ENCODE results near the gene ERCC1.

The ERCC1 gene

GRCh38 chr19:45423589-45424190, at the start of gene ERCC1:
Gene ERCC1, minus strand, starts transcription at chr19:45423917. Its CDS starts 543 bp downstream, at chr19:45423374.
- Histone ChIP-seq H3K27me3 (ENCODE audit: control insufficient read depth, insufficient read depth, low read length) (no peaks in the 10 kb centered on the region), H3K9me3 (ENCODE audit: control insufficient read depth, low read length) (no peaks in the 10 kb centered on the region), H3K4me2 (ENCODE audit: low read length) (peak within 1 kb of the TSS; percentile 99), H3K4me3 (ENCODE audit: low read depth, low read length) (peak within 1 kb of the TSS; percentile 74), H3K79me2 (no peaks in the 10 kb centered on the region), H3K36me3 (ENCODE audit: control insufficient read depth, insufficient read depth, low read length) (no peaks in the 10 kb centered on the region), H2AFZ (peak within 1 kb of the TSS; percentile 85), H3K4me1 (peaks cover 7% of the 10 kb centered on the region), H3K27ac (peak within 1 kb of the TSS; percentile 84), H3K9ac (no peak within 1 kb of the TSS)
- TF ChIP-seq, protein P1, sequence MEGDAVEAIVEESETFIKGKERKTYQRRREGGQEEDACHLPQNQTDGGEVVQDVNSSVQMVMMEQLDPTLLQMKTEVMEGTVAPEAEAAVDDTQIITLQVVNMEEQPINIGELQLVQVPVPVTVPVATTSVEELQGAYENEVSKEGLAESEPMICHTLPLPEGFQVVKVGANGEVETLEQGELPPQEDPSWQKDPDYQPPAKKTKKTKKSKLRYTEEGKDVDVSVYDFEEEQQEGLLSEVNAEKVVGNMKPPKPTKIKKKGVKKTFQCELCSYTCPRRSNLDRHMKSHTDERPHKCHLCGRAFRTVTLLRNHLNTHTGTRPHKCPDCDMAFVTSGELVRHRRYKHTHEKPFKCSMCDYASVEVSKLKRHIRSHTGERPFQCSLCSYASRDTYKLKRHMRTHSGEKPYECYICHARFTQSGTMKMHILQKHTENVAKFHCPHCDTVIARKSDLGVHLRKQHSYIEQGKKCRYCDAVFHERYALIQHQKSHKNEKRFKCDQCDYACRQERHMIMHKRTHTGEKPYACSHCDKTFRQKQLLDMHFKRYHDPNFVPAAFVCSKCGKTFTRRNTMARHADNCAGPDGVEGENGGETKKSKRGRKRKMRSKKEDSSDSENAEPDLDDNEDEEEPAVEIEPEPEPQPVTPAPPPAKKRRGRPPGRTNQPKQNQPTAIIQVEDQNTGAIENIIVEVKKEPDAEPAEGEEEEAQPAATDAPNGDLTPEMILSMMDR (IDR thresholded peaks at IDR 0.05), result no peak

- Histone ChIP-seq H3K79me2 (no peaks in the 10 kb centered on the region), H3K9me3 (ENCODE audit: control insufficient read depth, low read length) (no peaks in the 10 kb centered on the region), H3K27ac (no peak overlapping the region), H3K4me2 (ENCODE audit: low read length) (no peak overlapping the region), H3K4me1 (peaks cover 23% of the 10 kb centered on the region), H3K27me3 (ENCODE audit: control insufficient read depth, insufficient read depth, low read length) (no peaks in the 10 kb centered on the region), H3K9ac (no peak overlapping the region), H2AFZ (no peak overlapping the region), H3K36me3 (ENCODE audit: control insufficient read depth, insufficient read depth, low read length) (no peaks in the 10 kb centered on the region), H3K4me3 (ENCODE audit: low read depth, low read length) (no peak overlapping the region)
- TF ChIP-seq, protein P1 (IDR thresholded peaks at IDR 0.05), result no peak
Observed at GRCh38 chr19:45473367-45473681, 49.6 kb upstream of the ERCC1 start.

DNA sequence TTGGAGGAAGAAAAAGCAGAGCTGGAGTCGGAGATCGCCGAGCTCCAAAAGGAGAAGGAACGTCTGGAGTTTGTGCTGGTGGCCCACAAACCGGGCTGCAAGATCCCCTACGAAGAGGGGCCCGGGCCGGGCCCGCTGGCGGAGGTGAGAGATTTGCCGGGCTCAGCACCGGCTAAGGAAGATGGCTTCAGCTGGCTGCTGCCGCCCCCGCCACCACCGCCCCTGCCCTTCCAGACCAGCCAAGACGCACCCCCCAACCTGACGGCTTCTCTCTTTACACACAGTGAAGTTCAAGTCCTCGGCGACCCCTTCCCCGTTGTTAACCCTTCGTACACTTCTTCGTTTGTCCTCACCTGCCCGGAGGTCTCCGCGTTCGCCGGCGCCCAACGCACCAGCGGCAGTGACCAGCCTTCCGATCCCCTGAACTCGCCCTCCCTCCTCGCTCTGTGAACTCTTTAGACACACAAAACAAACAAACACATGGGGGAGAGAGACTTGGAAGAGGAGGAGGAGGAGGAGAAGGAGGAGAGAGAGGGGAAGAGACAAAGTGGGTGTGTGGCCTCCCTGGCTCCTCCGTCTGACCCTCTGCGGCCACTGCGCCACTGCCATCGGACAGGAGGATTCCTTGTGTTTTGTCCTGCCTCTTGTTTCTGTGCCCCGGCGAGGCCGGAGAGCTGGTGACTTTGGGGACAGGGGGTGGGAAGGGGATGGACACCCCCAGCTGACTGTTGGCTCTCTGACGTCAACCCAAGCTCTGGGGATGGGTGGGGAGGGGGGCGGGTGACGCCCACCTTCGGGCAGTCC, 49.0 kb upstream of the ERCC1 start:
- Histone ChIP-seq H3K27ac (peak overlapping the region; percentile 8), H3K4me3 (ENCODE audit: low read depth, low read length) (no peak overlapping the region), H2AFZ (peak overlapping the region; percentile 87), H3K27me3 (ENCODE audit: control insufficient read depth, insufficient read depth, low read length) (no peaks in the 10 kb centered on the region), H3K4me2 (ENCODE audit: low read length) (peak overlapping the region; percentile 47), H3K79me2 (no peaks in the 10 kb centered on the region), H3K9me3 (ENCODE audit: control insufficient read depth, low read length) (no peaks in the 10 kb centered on the region), H3K4me1 (peaks cover 24% of the 10 kb centered on the region), H3K9ac (no peak overlapping the region), H3K36me3 (ENCODE audit: control insufficient read depth, insufficient read depth, low read length) (no peaks in the 10 kb centered on the region)
- TF ChIP-seq, protein P1 (IDR thresholded peaks at IDR 0.05), result no peak

GRCh38 chr19:45471931-45472562, 48.3 kb upstream of the ERCC1 start:
- Histone ChIP-seq H3K79me2 (no peaks in the 10 kb centered on the region), H2AFZ (peak overlapping the region; percentile 87), H3K9me3 (ENCODE audit: control insufficient read depth, low read length) (no peaks in the 10 kb centered on the region), H3K36me3 (ENCODE audit: control insufficient read depth, insufficient read depth, low read length) (no peaks in the 10 kb centered on the region), H3K4me3 (ENCODE audit: low read depth, low read length) (no peak overlapping the region), H3K9ac (no peak overlapping the region), H3K27ac (peak overlapping the region; percentile 8), H3K27me3 (ENCODE audit: control insufficient read depth, insufficient read depth, low read length) (no peaks in the 10 kb centered on the region), H3K4me2 (ENCODE audit: low read length) (peak overlapping the region; percentile 47), H3K4me1 (peaks cover 24% of the 10 kb centered on the region)
- TF ChIP-seq, protein P1 (IDR thresholded peaks at IDR 0.05), result no peak
